ENCODE results near the gene TAOK2.

Gene TAOK2

DNA sequence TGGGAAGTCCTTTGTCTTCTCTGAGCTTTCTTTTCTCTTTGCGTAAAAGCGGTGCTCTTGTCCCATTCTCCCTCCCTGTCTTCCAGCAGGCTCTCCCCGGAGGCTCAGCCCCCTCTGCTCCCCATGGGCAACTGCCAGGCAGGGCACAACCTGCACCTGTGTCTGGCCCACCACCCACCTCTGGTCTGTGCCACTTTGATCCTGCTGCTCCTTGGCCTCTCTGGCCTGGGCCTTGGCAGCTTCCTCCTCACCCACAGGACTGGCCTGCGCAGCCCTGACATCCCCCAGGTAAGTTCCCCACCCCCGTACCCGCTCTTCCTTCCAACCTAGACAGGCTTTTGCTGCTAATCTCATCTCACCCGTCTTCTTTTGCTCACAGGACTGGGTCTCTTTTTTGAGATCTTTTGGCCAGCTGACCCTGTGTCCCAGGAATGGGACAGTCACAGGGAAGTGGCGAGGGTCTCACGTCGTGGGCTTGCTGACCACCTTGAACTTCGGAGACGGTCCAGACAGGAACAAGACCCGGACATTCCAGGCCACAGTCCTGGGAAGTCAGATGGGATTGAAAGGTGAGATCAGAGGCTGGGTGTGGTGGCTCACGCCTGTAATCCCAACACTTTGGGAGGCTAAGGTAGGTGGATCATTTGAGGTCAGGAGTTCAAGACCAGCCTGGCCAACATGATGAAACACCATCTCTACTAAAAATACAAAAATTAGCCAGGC is 10.5 kb upstream of the TAOK2 start:
- DNase-seq (ENCODE audit: low spot score): no peak

DNA sequence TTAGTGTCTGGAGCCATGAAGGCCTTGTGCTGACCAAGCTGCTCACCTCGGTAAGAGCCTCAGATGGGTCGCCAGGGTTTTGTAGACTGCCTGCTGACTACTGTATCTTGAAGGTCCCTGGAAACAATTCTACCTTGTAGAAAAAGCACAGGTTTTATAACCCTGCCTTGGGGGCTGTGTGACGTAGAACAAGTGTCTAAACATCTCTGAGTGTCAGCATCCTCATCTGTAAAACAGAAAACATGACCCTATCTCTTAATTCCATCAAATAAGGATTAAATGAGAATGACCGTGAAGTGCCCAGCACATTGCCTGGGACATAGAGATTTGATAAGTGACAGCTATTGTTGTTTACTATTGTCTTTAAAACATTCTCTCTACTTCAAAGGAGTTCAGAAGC is 5.5 kb upstream of the TAOK2 start:
- DNase-seq (ENCODE audit: low spot score): no peak

GRCh38 chr16:29971304-29971703 is 2.4 kb upstream of the TAOK2 start:
- no peak for DNase-seq (ENCODE audit: low spot score)

DNA sequence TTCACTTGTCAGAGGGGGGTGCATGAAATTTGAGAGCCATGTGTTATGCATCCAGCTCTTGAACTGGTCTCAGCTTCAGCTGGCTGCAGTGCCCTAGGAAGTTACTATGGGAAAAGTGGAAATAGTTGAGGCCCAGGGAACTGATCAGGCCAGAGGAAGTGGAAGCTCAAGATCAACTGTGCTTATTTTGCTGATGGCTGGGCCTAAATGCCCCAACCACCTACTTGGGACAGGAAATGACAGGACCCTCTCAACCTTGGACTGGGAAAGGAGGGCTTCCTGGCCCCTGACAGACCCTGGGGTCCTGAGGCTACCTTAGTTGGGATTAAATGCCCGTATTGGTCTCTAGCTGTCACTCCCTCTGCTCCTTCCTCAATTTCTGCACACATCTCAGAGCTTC is 1.2 kb upstream of the TAOK2 start:
- DNase-seq (ENCODE audit: low spot score): no peak

DNA sequence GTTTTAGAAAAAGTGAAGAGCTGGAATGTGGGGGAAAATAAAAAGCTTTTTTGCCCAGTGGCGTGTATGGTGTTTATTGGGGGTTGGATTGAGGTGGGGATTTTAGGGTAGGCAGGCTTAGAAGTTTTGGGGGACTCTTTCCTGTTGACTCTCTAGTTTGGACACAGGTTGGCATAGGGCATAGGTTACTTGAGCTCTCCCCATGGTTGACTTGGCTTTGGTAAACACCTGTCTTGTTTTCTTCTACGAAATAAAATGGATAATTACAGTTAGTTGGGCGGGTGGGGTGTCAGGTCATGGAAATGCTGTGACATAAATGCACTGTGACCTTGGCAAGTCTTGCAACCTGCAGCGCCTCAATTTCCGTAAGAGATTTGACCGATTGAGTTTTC is 680 bp upstream of the TAOK2 start:
- no peak for DNase-seq (ENCODE audit: low spot score)

GRCh38 chr16:29974291-29975133 is 844 bp downstream of the TAOK2 start:
- no peak for DNase-seq (ENCODE audit: low spot score)

DNA sequence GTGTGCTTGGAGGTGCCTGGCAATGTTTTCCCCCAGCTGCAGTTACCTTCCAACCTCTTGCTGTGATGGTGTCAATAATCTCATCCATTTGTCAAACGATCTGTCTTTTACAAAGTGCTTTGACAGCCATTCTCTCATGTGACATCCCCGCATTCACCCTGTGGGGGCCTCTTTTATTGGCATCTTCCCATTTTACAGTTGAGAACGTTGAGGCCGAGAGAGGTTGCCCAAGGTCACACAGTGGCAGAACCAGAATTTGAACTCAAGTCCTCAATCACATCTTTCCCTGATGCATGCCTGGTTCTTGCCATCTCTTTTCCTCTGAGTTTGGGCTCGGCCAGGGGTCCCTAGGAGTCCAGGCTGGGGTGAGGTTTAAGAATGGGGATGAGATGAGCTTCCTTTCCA is 1.5 kb downstream of the TAOK2 start:
- DNase-seq (ENCODE audit: low spot score): no peak

DNA sequence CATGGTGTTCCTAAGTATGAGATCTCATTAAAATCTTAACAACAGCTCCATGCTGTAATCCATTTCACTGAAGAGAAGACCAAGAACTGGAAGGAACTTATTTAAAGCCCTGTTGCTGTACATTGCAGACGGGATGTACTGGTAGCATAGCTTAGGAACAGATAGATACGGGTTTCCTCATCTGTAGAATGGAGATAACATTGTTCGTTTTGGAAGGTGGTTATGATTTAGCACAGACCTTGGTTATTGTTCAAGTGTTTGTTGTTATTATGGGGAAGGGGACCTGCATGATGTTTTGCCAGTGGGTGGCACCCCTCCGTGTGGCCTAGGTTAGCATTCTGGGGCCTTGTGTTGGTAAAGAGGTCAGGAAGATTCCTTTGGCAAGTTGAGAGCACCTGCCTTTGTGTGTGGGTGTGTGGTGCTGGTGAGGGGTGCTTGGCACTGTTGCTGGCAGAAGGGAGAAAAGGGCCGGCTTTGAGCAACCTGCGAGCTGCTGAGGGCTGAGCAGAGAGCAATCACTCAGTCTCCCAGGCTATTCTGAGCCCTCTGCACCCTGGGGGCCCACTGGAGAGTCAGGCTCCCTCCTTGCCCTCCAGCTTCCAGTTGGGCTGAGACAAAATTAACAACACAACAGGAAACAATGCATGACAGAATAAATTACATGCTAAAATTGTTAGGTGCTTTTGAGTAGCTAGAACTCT is 2.3 kb downstream of the TAOK2 start:
- DNase-seq (ENCODE audit: low spot score): no peak

DNA sequence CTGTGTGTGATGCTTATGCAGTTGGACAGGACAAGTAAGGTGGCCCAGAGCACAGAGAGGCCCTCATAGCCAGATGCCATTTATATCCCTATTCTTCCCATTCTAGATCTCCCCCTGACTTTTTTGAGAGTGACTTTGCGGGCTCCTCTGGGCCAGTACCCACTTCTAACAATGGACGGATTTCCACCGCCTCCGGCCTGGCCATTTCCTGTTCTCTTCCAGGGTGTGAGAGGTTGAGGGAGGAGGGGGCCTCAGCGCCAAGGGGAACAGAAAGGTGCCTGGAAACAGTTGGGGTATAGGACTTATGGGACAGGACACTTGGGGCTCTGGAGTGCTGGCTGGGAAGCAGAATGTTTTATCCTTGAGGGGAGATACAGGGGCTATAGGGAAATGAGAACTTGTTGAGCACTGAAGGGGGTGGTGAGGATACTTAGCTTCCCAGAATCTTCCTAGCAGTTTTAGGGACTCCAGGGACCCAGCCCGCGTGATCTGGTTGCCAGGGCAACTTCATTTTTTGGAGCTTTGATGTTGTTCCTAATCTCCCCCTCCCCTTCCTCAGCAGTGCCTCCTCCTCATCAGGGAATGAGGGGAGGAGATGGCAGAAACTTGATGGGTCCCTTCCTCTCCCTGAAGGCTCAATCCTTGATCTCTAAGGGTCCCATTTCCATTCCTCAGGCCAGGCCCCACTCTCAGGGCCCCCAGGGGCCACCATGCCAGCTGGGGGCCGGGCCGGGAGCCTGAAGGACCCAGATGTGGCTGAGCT is 3.6 kb downstream of the TAOK2 start:
- no peak for DNase-seq (ENCODE audit: low spot score)

- no peak for DNase-seq (ENCODE audit: low spot score)
Observed at GRCh38 chr16:29978081-29978480, 4.4 kb downstream of the TAOK2 start.

GRCh38 chr16:29978564-29979270 is 5.0 kb downstream of the TAOK2 start:
- DNase-seq (ENCODE audit: low spot score): no peak

DNA sequence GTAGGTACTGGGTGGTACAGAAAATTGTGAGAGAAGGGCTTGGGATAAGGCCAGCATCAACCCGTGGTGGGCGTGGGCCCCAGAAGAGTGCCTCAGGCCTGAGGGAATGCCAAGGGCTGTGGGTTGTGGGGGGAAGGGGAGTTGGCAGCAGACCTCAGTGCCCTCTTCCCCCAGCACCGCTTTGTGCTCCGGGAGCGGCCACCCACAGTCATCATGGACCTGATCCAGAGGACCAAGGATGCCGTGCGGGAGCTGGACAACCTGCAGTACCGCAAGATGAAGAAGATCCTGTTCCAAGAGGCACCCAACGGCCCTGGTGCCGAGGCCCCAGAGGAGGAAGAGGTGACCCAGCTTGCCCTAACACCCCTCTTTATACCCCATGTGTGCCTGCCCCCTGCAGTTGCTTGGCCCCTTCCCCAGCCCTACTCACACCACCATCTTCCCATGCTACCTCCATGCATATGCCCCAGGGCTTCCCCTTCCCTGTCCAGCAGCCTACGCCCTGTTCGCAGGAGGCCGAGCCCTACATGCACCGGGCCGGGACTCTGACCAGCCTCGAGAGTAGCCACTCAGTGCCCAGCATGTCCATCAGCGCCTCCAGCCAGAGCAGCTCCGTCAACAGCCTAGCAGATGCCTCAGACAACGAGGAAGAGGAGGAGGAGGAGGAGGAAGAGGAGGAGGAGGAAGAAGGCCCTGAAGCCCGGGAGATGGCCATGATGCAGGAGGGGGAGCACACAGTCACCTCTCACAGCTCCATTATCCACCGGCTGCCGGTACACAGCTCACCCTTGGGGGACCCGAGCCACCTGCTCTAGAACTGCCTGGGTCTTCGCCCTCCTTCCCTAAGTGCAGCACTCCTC is 9.1 kb downstream of the TAOK2 start:
- no peak for DNase-seq (ENCODE audit: low spot score)

GRCh38 chr16:29983420-29984136 is 9.9 kb downstream of the TAOK2 start:
- no peak for DNase-seq (ENCODE audit: low spot score)

DNA sequence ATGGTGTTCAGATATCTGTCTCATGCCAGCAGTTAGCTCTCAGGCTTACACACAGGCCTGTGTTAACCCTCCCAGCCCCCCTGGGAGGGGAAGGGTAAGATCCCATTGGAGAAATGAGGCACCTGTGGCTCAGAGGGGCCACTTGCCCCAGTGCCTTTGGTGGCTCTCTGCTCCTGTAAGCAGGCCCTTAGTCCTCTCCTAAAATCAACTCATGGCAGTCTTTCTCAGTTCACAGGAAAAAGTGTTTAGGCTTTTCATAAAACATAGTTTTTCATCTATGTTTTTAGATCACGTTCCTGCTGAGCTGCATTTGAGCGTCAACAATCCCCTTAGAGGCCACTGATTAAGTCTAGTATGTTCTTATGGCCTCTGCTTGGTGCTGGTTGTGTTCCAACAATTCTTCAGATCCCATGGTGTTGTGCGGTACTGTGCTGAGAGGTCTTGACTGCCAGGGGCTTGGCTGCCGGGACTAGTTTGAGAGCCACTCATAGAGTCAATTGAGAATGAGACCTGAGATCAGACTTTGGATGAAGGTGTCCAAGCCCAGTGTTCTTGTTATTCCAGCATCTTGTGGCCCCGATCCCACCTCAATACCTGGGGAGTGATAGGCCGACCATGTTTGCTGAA is 10.6 kb downstream of the TAOK2 start:
- no peak for DNase-seq (ENCODE audit: low spot score)

- no peak for DNase-seq (ENCODE audit: low spot score)
Observed at GRCh38 chr16:29984764-29985147, 11.1 kb downstream of the TAOK2 start.

DNA sequence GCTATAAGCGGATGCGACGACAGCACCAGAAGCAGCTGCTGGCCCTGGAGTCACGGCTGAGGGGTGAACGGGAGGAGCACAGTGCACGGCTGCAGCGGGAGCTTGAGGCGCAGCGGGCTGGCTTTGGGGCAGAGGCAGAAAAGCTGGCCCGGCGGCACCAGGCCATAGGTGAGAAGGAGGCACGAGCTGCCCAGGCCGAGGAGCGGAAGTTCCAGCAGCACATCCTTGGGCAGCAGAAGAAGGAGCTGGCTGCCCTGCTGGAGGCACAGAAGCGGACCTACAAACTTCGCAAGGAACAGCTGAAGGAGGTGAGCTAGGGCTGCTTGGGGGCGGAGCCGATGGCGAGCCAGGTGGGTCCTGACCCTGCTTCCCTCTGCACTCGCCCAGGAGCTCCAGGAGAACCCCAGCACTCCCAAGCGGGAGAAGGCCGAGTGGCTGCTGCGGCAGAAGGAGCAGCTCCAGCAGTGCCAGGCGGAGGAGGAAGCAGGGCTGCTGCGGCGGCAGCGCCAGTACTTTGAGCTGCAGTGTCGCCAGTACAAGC is 11.7 kb downstream of the TAOK2 start:
- DNase-seq (ENCODE audit: low spot score): no peak

DNA sequence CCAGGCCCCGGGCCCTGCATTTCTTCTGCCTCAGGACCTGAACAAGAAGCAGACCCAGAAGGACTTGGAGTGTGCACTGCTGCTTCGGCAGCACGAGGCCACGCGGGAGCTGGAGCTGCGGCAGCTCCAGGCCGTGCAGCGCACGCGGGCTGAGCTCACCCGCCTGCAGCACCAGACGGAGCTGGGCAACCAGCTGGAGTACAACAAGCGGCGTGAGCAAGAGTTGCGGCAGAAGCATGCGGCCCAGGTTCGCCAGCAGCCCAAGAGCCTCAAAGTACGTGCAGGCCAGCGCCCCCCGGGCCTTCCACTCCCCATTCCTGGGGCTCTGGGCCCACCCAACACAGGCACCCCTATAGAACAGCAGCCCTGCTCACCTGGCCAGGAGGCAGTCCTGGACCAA is 12.6 kb downstream of the TAOK2 start:
- DNase-seq (ENCODE audit: low spot score): no peak

DNA sequence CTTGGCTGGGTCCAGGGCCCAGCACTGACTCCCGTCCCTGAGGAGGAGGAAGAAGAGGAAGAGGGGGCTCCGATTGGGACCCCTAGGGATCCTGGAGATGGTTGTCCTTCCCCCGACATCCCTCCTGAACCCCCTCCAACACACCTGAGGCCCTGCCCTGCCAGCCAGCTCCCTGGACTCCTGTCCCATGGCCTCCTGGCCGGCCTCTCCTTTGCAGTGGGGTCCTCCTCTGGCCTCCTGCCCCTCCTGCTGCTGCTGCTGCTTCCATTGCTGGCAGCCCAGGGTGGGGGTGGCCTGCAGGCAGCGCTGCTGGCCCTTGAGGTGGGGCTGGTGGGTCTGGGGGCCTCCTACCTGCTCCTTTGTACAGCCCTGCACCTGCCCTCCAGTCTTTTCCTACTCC is 13.3 kb downstream of the TAOK2 start:
- DNase-seq (ENCODE audit: low spot score): no peak

DNA sequence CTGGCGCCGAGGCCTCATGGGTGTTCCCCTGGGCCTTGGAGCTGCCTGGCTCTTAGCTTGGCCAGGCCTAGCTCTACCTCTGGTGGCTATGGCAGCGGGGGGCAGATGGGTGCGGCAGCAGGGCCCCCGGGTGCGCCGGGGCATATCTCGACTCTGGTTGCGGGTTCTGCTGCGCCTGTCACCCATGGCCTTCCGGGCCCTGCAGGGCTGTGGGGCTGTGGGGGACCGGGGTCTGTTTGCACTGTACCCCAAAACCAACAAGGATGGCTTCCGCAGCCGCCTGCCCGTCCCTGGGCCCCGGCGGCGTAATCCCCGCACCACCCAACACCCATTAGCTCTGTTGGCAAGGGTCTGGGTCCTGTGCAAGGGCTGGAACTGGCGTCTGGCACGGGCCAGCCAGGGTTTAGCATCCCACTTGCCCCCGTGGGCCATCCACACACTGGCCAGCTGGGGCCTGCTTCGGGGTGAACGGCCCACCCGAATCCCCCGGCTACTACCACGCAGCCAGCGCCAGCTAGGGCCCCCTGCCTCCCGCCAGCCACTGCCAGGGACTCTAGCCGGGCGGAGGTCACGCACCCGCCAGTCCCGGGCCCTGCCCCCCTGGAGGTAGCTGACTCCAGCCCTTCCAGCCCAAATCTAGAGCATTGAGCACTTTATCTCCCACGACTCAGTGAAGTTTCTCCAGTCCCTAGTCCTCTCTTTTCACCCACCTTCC is 13.9 kb downstream of the TAOK2 start:
- DNase-seq (ENCODE audit: low spot score): no peak

Measured in LoVo (cell line).